Mesothelial cell of epicardium (in vitro differentiated cells): ENCODE results near the gene ADAMTS16. TPM values are rescaled to one million over a fixed set of nuclear protein-coding genes. Genes with fewer than 3 reads are reported as not detected.

Experiments used
- DNase-seq, 2 experiments: peaks; one replicate each; pipeline ENCODE4 v3.0.0; 2021; ENCODE audit warnings: low spot score in 2 of 2; ENCODE audit not compliant: unreplicated experiment in 2 of 2
- H3K27ac Mint-ChIP-seq: 2 replicates; pipeline ENCODE4 v1.8.0; 2021; ENCODE audit warnings: mixed read lengths
- H3K27me3 Mint-ChIP-seq: 2 replicates; pipeline ENCODE4 v1.8.0; 2021; ENCODE audit warnings: low read depth, mixed read lengths
- H3K36me3 Mint-ChIP-seq: 2 replicates; pipeline ENCODE4 v1.8.0; 2021; ENCODE audit warnings: mixed read lengths
- H3K4me1 Mint-ChIP-seq: 2 replicates; pipeline ENCODE4 v1.8.0; 2021; ENCODE audit warnings: mixed read lengths
- H3K4me3 Mint-ChIP-seq: 2 replicates; pipeline ENCODE4 v1.8.0; 2021; ENCODE audit warnings: mild to moderate bottlenecking, moderate library complexity, mixed read lengths
- H3K9me3 Mint-ChIP-seq: 2 replicates; pipeline ENCODE4 v1.8.0; 2021; ENCODE audit warnings: mixed read lengths
- CTCF ChIP-seq: fragments of 200-600 bp; sonication (generic); IDR thresholded peaks from one replicate; pipeline ENCODE4 v1.5.0; 2021; ENCODE audit warnings: antibody characterized with exemption; ENCODE audit not compliant: unreplicated experiment
- total RNA-seq: library from RNA; stranded (reverse); gene quantifications from 3 replicates; pipeline ENCODE4 v1.2.1, GENCODE V29; 2021

The ADAMTS16 gene
- total RNA-seq, 1 donor from 2014 or later, result 24.3 TPM

DNA sequence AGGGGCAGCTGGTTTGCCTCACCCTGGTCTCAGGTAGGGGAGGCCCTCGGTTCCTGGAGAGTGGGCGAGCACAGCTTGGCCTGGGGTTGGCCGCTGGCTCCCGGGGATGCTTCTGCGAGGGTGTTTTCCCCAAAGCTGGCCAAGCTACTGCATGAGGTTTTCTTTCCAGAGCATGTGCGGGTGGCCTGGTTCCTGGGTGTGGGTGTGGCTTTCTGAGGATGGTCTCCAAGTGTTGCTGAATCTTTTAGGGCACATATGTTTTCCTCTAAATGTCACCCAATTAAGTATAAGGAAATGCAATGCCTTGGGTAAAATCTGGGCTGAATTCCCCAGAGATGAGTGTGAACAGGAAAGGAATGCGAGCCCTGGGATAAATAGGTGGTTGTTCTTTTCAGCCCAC, 166.6 kb downstream of the ADAMTS16 start:
- Mint-ChIP-seq H3K4me3 (no peak overlapping the region), H3K9me3 (peaks cover 14% of the 10 kb centered on the region), H3K27ac (no peak overlapping the region), H3K4me1 (peaks cover 29% of the 10 kb centered on the region), H3K36me3 (peaks cover 21% of the 10 kb centered on the region), H3K27me3 (no peaks in the 10 kb centered on the region)
- no peak for TF ChIP-seq CTCF
- no peak for DNase-seq

- no peak overlapping the region for H3K4me3 Mint-ChIP-seq
- DNase-seq, result no peak
- H3K4me1 Mint-ChIP-seq, result peaks cover 43% of the 10 kb centered on the region
- no peaks in the 10 kb centered on the region for H3K27me3 Mint-ChIP-seq
- no peak for TF ChIP-seq CTCF
- peaks cover 16% of the 10 kb centered on the region for H3K36me3 Mint-ChIP-seq
- H3K9me3 Mint-ChIP-seq, result peaks cover 4% of the 10 kb centered on the region
- no peak overlapping the region for H3K27ac Mint-ChIP-seq
These were observed 168.2 kb downstream of the ADAMTS16 start for GRCh38 chr5:5308319-5308718.

- peaks cover 10% of the 10 kb centered on the region for H3K36me3 Mint-ChIP-seq
- no peak for TF ChIP-seq CTCF
- H3K4me3 Mint-ChIP-seq, result no peak overlapping the region
- H3K9me3 Mint-ChIP-seq, result no peaks in the 10 kb centered on the region
- peaks cover 56% of the 10 kb centered on the region for H3K4me1 Mint-ChIP-seq
- H3K27ac Mint-ChIP-seq, result no peak overlapping the region
- DNase-seq, result no peak
- no peaks in the 10 kb centered on the region for H3K27me3 Mint-ChIP-seq
These were observed 169.5 kb downstream of the ADAMTS16 start for GRCh38 chr5:5309645-5310044.

DNA sequence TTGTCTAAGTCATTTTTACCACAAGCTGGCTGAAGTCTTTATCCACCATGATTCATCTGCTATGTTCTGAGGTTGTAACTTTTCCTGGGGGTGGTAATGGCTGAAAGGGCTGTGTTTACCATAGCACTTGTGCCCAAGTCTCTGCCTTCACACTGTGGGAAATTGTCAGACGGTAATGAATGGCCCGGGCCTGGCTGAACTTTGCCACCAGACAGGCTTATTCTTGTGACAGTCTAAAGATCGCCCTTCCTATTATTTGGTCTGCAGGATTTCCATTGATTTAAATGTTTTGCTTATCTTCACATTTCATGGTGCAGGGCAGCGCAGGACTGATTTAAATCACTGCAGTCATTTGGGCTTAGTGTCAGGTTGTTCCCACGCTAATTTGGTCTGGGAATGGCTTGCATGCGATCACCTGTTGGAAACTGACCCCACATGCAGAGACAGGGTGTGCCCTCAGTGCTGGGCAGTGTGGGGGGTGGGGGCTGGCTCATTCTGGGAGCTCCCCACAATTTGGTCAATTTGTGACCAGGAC, 173.0 kb downstream of the ADAMTS16 start:
- Mint-ChIP-seq H3K27ac (peak overlapping the region; percentile 91), H3K9me3 (no peaks in the 10 kb centered on the region), H3K4me3 (no peak overlapping the region), H3K4me1 (peaks cover 63% of the 10 kb centered on the region), H3K27me3 (no peaks in the 10 kb centered on the region), H3K36me3 (peaks cover 8% of the 10 kb centered on the region)
- DNase-seq, result no peak
- TF ChIP-seq CTCF, result no peak

DNA sequence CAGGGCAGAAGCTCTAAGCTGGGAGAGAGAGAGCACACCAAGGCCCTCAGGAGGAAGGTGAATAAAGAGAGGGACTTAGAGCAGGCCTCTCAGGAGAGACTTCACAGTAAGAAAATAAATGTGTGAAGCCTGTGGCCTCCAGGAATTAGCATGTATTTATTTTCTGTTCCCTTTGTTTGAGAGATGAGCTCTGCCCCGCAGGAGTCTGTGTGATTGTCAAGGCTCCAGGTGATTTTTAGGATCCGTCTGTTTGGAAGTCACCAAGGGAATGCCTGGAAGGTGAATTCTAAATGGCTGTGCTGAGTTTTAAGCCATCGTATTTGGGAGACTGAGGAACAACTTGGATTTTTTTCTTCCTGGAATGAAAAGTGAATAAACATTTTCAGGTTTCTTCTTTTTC, 174.0 kb downstream of the ADAMTS16 start:
- no peak overlapping the region for H3K4me3 Mint-ChIP-seq
- peaks cover 7% of the 10 kb centered on the region for H3K36me3 Mint-ChIP-seq
- no peak for DNase-seq
- peaks cover 69% of the 10 kb centered on the region for H3K4me1 Mint-ChIP-seq
- H3K27me3 Mint-ChIP-seq, result no peaks in the 10 kb centered on the region
- H3K27ac Mint-ChIP-seq, result peak overlapping the region; percentile 91
- TF ChIP-seq CTCF, result no peak
- H3K9me3 Mint-ChIP-seq, result no peaks in the 10 kb centered on the region

DNA sequence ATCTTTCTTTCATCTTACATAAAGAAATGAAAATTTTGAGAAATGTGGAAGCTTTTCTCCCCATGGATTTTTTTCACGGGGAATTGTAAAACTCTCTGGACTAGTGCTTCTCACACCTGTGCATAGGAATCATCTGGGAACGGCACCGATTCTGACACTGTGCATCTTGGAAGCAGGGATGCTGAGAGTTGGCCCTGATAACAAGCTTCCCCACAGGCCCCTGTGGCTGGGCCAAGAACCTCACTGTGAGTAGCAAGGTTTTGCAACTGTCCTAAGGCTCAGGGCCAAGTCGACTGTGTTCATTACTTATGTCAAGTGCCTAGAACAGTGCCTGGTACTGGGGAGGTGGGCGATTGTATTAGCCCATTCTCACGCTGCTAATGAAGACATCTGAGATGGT, 174.5 kb downstream of the ADAMTS16 start:
- Mint-ChIP-seq H3K36me3 (peaks cover 5% of the 10 kb centered on the region), H3K27ac (peak overlapping the region; percentile 91), H3K9me3 (no peaks in the 10 kb centered on the region)

More for the DNA sequence above, 174.5 kb downstream of the ADAMTS16 start:
- DNase-seq, result no peak
- TF ChIP-seq CTCF, result no peak
- H3K4me1 Mint-ChIP-seq, result peaks cover 65% of the 10 kb centered on the region
- no peaks in the 10 kb centered on the region for H3K27me3 Mint-ChIP-seq
- H3K4me3 Mint-ChIP-seq, result no peak overlapping the region
